HG02884 (cell line): ENCODE results near the gene CFAP119.

Experiments used
- ATAC-seq: cut with Tn5 transposase; IDR thresholded peaks from one replicate; pipeline ENCODE4 v1.9.1; 2021; ENCODE audit warnings: mild to moderate bottlenecking, moderate library complexity; ENCODE audit not compliant: unreplicated experiment

Gene CFAP119

DNA sequence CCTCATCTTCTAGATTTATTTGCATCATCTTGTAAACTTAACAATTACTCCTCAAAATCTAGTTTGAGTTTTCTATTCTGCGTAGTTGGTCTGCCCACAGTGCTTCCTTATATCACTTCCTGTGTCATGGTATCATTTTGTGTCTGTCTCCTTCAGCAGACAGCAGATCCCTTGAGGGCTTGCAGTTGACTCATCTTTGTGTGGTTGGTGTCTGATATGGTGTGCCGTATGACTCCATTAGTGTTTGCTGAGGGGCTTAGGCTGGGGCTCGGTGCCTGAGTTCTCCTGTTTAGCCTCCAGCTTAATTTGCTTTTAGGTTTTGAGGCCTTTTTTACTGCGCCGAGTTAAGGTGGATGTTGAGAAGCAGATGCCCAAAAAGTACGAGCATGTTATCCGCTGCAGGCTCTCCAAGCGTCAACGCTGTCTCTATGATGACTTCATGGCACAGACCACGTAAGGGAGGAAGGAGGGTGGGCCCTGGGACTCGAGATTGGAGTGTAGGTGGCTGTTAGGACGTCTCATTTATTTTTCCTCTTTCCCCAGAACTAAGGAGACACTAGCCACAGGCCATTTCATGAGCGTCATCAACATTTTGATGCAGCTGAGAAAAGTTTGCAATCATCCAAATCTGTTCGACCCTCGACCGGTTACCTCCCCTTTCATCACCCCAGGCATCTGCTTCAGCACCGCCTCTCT, 46.0 kb downstream of the CFAP119 start:
- no peak for ATAC-seq

DNA sequence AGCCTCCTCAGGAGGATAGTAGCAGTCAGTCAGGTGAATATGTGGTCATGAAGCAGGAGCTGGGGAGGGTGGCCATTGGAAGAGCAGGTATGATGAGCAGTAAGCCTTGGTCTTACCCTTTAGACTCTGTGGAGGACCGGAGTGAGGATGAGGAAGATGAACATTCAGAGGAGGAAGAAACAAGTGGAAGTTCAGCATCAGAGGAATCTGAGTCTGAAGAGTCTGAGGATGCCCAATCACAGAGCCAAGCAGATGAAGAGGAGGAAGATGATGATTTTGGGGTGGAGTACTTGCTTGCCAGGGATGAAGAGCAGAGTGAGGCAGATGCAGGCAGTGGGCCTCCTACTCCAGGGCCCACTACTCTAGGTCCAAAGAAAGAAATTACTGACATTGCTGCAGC, 50.1 kb downstream of the CFAP119 start:
- ATAC-seq, result no peak

DNA sequence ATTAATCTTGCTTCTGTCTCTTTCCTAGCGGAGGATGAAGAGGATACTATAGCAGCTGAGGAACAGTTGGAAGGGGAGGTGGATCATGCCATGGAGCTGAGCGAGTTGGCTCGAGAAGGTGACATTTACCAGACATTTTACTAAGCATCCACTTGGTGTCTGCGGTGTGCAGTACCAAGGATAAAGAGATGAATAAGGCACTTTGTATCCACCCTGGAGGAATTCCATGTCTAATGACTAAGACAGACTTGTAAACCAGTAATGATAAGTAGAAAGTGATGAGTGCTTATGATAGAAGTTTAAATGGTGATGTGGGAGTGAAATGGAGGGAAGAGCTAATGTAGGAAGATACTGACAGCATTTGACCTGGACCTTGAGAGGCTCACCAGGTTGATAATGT, 50.9 kb downstream of the CFAP119 start:
- ATAC-seq, result no peak
